OCI-LY3 (cell line): ENCODE data around the gene LYST.
"Not testable (repeated sequence)": the region's sequence is repeated elsewhere in the genome, so short reads cannot be mapped to it uniquely, and the experiment has no call there.

Experiments used
- H2AFZ ChIP-seq: fragments of 200-600, 300-600 bp; shearing (Covaris generic); 2 replicates; pipeline ENCODE4 v1.6.0; 2014; ENCODE audit warnings: antibody characterized with exemption, low read depth, low read length
- H3K27ac ChIP-seq: fragments of 200-600, 300-600 bp; sonication (generic); 2 replicates; pipeline ENCODE4 v1.5.1; 2014; ENCODE audit warnings: mild to moderate bottlenecking, low read length, moderate library complexity, mixed read lengths
- H3K27me3 ChIP-seq: fragments of 200-600, 300-600 bp; sonication (generic); 2 replicates; pipeline ENCODE4 v1.6.1; 2014; ENCODE audit warnings: low read depth, low read length, mixed read lengths
- H3K36me3 ChIP-seq: fragments of 200-600, 300-600 bp; sonication (generic); replicated peaks from 2 replicates; pipeline ENCODE3; 2014; ENCODE audit warnings: low read depth, low read length, mixed read lengths
- H3K4me1 ChIP-seq: fragments of 300-600, 200-600 bp; sonication (generic); 2 replicates; pipeline ENCODE4 v1.6.1; 2014; ENCODE audit warnings: low read length, mixed read lengths
- H3K4me2 ChIP-seq: fragments of 200-600, 300-600 bp; sonication (generic); 2 replicates; pipeline ENCODE4 v1.6.1; 2014; ENCODE audit warnings: low read length, mixed read lengths
- H3K4me3 ChIP-seq: fragments of 300-600, 200-600 bp; sonication (generic); 2 replicates; pipeline ENCODE4 v1.5.1; 2014; ENCODE audit warnings: antibody characterized with exemption, mild to moderate bottlenecking, low read length, moderate library complexity
- H3K79me2 ChIP-seq: fragments of 300-600, 200-600 bp; shearing (Covaris generic); 2 replicates; pipeline ENCODE4 v1.6.1; 2014; ENCODE audit warnings: mild to moderate bottlenecking, low read length, mixed read lengths
- H3K9ac ChIP-seq: fragments of 300-600, 200-600 bp; shearing (Covaris generic); 2 replicates; pipeline ENCODE4 v1.6.0; 2014; ENCODE audit warnings: mild to moderate bottlenecking, low read length, moderate library complexity
- H3K9me3 ChIP-seq: fragments of 200-600, 300-600 bp; shearing (Covaris generic); 2 replicates; pipeline ENCODE4 v1.6.1; 2014; ENCODE audit warnings: low read length, mixed read lengths; ENCODE audit not compliant: insufficient read depth
- H4K20me1 ChIP-seq: fragments of 200-600, 300-600 bp; sonication (generic); 2 replicates; pipeline ENCODE4 v1.6.1; 2016; ENCODE audit warnings: low read length, mixed read lengths; ENCODE audit not compliant: insufficient read depth
- EZH2phosphoT487 ChIP-seq: fragments of 200-600 bp; shearing (Covaris generic); IDR thresholded peaks from 2 replicates; pipeline ENCODE4 v1.6.1; 2018; ENCODE audit warnings: antibody characterized with exemption, mixed run types, low read depth
- TF ChIP-seq, protein P1 (sequence below): fragments of 200-600, 300-600 bp; sonication (generic); IDR thresholded peaks from 2 replicates; pipeline ENCODE4 v1.5.1; 2014; ENCODE audit warnings: antibody characterized with exemption, low read length, low read depth

LYST gene

DNA sequence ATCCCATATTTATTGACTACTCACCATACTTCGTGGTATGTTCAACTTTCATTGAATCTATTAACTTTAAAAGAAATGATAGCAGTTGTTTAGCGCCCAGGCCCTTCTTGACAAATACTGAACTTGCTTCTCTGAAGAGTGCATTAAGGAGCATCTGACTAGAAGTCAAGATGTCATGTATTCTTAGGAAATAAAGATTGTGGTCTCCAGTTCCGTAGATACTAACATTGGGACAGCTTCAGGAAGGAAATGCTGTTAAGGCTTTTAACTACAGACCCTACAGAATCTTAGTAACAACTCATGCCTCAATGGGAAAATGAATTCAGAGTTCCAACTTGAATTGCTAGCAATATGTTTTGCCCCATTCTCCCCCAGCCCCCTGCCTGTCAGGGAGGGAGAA lies 14.8 kb downstream of the LYST start:
- Histone ChIP-seq H3K9ac (no peak overlapping the region), H3K4me2 (no peak overlapping the region)

DNA sequence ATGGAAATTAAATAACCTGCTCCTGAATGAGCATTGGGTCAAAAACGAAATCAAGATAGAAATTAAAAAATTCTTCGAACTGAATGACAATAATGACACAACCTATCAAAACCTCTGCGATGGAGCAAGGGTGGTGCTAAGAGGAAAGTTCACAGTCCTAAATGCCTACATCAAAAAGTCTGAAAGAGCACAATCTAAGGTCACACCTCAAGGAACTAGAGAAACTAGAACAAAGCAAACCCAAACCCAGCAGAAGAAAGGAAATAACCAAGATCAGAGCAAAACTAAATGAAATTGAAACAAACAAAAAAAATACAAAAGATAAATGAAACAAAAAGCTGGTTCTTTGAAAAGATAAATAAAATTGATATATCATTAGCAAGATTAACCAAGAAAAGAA lies 18.5 kb downstream of the LYST start:
- not testable (repeated sequence) for H3K4me3 ChIP-seq, H3K4me1 ChIP-seq, H3K27ac ChIP-seq, H3K79me2 ChIP-seq, H3K4me2 ChIP-seq, H3K27me3 ChIP-seq, H3K9ac ChIP-seq, H4K20me1 ChIP-seq, H3K36me3 ChIP-seq, H3K9me3 ChIP-seq, H2AFZ ChIP-seq

More for the DNA sequence above, 14.8 kb downstream of the LYST start:
- H3K79me2 ChIP-seq, result no peaks in the 10 kb centered on the region
- H3K9me3 ChIP-seq, result no peaks in the 10 kb centered on the region
- H2AFZ ChIP-seq, result no peak overlapping the region
- peaks cover 13% of the 10 kb centered on the region for H3K27me3 ChIP-seq
- H3K36me3 ChIP-seq, result no peaks in the 10 kb centered on the region
- H3K4me3 ChIP-seq, result no peak overlapping the region
- H3K4me1 ChIP-seq, result peaks cover 8% of the 10 kb centered on the region
- H4K20me1 ChIP-seq, result no peaks in the 10 kb centered on the region
- no peak for TF ChIP-seq EZH2phosphoT487
- TF ChIP-seq, protein P1, sequence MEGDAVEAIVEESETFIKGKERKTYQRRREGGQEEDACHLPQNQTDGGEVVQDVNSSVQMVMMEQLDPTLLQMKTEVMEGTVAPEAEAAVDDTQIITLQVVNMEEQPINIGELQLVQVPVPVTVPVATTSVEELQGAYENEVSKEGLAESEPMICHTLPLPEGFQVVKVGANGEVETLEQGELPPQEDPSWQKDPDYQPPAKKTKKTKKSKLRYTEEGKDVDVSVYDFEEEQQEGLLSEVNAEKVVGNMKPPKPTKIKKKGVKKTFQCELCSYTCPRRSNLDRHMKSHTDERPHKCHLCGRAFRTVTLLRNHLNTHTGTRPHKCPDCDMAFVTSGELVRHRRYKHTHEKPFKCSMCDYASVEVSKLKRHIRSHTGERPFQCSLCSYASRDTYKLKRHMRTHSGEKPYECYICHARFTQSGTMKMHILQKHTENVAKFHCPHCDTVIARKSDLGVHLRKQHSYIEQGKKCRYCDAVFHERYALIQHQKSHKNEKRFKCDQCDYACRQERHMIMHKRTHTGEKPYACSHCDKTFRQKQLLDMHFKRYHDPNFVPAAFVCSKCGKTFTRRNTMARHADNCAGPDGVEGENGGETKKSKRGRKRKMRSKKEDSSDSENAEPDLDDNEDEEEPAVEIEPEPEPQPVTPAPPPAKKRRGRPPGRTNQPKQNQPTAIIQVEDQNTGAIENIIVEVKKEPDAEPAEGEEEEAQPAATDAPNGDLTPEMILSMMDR, result no peak
- no peak overlapping the region for H3K27ac ChIP-seq

DNA sequence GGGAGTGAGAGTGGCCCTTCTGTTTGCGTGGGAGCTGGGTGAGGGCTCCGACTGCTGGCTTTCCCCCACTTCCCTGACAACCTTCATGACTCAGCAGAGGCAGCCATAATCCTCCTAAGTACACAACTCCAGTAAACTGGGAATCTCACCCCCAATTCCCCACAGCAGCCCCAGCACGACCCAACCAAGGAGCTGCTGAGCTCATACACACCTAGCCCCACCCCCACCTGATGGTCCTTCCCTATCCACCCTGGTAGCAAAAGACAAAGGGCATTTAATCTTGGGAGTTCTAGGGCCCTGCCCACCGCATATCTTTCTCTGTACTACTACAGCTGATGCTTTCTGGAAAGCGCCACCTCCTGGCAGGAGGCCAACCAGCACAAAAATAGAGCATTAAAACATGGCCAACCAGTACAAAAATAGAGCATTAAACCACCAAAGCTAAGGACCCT lies 21.0 kb downstream of the LYST start:
- not testable (repeated sequence) for H3K9ac ChIP-seq, H2AFZ ChIP-seq, H3K36me3 ChIP-seq, H3K9me3 ChIP-seq, H3K4me3 ChIP-seq, H3K27ac ChIP-seq, H4K20me1 ChIP-seq, H3K4me2 ChIP-seq, H3K79me2 ChIP-seq, H3K27me3 ChIP-seq
- TF ChIP-seq, protein P1, result peak; percentile 54
- peaks cover 26% of the 10 kb centered on the region for H3K4me1 ChIP-seq

DNA sequence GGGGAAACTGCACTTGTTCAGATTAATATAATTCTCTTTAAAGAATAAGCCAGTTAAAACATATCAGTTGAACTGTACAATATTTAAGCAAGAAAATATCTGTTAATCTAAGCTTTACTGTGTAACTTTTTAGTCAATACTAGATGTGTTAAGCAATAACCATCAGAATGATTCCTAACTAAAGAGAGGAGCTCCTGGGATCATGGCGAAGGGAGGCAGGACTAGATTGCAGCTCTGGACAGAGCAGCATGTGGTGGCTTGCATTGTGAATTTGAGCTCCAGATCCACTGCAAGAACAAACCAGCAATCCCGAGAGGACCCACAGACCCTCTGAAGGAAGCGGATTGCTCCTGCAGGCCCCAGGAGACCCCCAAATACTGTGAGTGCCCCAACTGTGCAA lies 21.9 kb downstream of the LYST start:
- H3K9ac ChIP-seq, result no peak overlapping the region
- no peaks in the 10 kb centered on the region for H3K79me2 ChIP-seq
- H3K36me3 ChIP-seq, result no peaks in the 10 kb centered on the region
- H3K4me2 ChIP-seq, result no peak overlapping the region
- H3K4me1 ChIP-seq, result peaks cover 26% of the 10 kb centered on the region
- no peaks in the 10 kb centered on the region for H3K27me3 ChIP-seq
- no peaks in the 10 kb centered on the region for H3K9me3 ChIP-seq
- no peak overlapping the region for H3K4me3 ChIP-seq
- TF ChIP-seq, protein P1, result no peak
- no peak for TF ChIP-seq EZH2phosphoT487
- no peaks in the 10 kb centered on the region for H4K20me1 ChIP-seq
- H2AFZ ChIP-seq, result no peak overlapping the region
- H3K27ac ChIP-seq, result no peak overlapping the region

DNA sequence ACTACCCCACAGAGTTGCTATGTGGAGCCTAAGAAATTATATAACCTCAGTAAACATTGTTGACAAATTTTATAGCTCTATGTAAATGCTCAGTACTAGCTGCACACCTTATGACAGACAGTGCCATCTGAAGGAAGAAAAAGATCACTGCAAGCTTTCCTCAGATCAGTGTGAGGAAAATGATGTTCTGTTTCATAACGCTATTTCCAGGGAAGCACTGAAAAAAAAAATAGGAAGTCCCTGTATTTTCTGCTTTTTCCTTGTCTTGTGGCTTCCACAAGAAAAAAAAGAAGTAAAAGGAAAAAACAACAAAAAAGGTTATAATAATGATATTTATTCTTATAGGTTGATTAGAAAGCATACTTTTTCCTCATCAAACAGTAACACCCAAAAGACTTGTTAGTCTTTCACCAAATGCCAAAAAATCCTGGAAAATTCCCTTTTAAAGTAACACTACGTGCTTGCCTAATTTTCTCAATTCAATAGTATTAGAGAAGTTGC lies 23.2 kb downstream of the LYST start:
- H3K4me2 ChIP-seq, result peak overlapping the region; percentile 18
- TF ChIP-seq EZH2phosphoT487, result no peak
- TF ChIP-seq, protein P1, result peak; percentile 94
- no peaks in the 10 kb centered on the region for H4K20me1 ChIP-seq
- H3K36me3 ChIP-seq, result no peaks in the 10 kb centered on the region
- no peak overlapping the region for H3K4me3 ChIP-seq
- H3K79me2 ChIP-seq, result no peaks in the 10 kb centered on the region
- H3K27ac ChIP-seq, result no peak overlapping the region
- no peak overlapping the region for H2AFZ ChIP-seq
- no peaks in the 10 kb centered on the region for H3K27me3 ChIP-seq
- H3K4me1 ChIP-seq, result peaks cover 26% of the 10 kb centered on the region
- no peaks in the 10 kb centered on the region for H3K9me3 ChIP-seq
- H3K9ac ChIP-seq, result no peak overlapping the region
